SJCRH30 (cell line): ENCODE measurements around the gene LBH. TPM values are rescaled to one million over a fixed set of nuclear protein-coding genes. Genes with fewer than 3 reads are reported as not detected.
A peak's percentile ranks its signal among the peaks of the same experiment; 100 is the strongest.

Source experiments
- DNase-seq, 2 experiments: peaks; one replicate each; pipeline ENCODE4 v3.0.0-alpha.2; 2015 to 2020
- H3K27ac ChIP-seq: fragments of 250-450 bp; sonication (Bioruptor Pico); 2 replicates; pipeline ENCODE4 v1.5.1; 2020; ENCODE audit warnings: mild to moderate bottlenecking, moderate library complexity
- H3K27me3 ChIP-seq: fragments of 250-450 bp; sonication (Bioruptor Pico); 2 replicates; pipeline ENCODE4 v1.5.1; 2020; ENCODE audit warnings: mild to moderate bottlenecking, moderate library complexity
- H3K36me3 ChIP-seq: fragments of 250-450 bp; sonication (Bioruptor Pico); 2 replicates; pipeline ENCODE4 v1.5.1; 2020; ENCODE audit warnings: mild to moderate bottlenecking, moderate library complexity
- H3K4me1 ChIP-seq: fragments of 250-450 bp; sonication (Bioruptor Pico); 2 replicates; pipeline ENCODE4 v1.5.1; 2020; ENCODE audit warnings: mild to moderate bottlenecking, moderate library complexity
- H3K4me3 ChIP-seq: fragments of 250-450 bp; sonication (Bioruptor Pico); 2 replicates; pipeline ENCODE4 v1.5.1; 2020; ENCODE audit warnings: mild to moderate bottlenecking, moderate library complexity
- H3K9me3 ChIP-seq: fragments of 250-450 bp; sonication (Bioruptor Pico); replicated peaks from 2 replicates; pipeline ENCODE4 v1.5.1; 2020; ENCODE audit warnings: mild to moderate bottlenecking, moderate library complexity
- total RNA-seq: library from RNA; depleted of rRNA; stranded (reverse); fragments of >200 nt; shearing (Covaris generic); gene quantifications from 2 replicates; pipeline ENCODE4 v1.2.3, GENCODE V29; 2014; rRNA removed

The LBH gene
- total RNA-seq, 1 experiment from 2014 or later = 140 TPM

DNA sequence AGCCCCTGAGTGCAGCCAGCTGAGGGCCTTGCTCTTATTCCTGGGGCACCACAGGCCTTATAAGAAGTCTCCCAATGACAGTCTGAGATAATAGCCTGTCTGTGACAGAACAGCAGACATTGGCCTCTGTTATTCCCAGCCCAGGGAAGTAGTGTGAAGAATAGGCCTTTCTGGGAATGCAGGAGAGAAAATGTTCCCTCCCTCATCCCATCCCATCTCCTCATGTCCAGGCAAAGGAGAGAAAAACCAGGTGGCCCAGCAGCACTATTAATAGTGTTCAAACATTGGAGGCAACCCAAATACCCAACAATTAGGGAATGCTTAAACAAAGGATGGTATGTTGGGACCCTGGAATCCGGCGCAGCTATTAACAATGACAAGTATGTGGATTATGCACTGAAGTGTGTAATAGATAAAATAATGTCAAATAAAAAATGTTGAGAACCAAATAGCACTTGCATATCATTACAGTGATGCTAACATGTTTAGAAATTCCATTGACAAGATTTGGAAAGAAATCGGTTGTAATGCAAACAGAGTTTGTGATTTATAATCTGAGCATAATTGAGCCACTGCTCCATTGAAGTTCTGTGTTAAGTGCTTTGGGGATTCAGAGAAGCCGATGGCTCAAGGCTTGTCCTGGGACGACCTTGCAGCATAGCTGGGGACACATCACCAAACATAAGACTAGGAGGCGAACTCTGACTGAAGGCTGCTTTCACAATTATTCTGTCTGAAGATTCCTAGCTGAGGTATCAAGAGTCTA is 69.3 kb downstream of the LBH start:
- peak overlapping the region; percentile 41 for H3K27ac ChIP-seq

DNA sequence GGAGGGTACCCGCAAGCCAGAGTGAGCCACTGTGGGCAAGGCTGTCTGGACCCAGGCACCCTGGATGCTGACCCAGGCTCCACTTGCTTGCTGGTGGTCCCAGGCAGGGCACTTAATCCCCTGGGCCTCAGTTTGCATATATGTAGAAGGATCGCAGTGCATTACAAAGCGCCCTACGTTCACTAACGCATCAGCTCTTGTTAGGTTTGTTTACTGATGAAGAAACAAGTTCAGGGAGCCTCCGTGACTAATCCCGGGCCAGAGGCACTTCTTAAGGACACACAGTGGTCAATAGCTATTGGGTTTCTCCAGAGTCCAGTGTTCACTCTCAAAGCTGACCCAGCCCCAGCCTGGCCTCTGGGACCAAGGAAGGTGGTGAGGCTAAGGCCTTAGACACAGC is 70.2 kb downstream of the LBH start:
- H3K27me3 ChIP-seq = no peaks in the 10 kb centered on the region
- no peak overlapping the region for H3K4me3 ChIP-seq
- peaks cover 30% of the 10 kb centered on the region for H3K4me1 ChIP-seq
- peak; percentile 32 to 51 for DNase-seq
- no peaks in the 10 kb centered on the region for H3K36me3 ChIP-seq
- H3K9me3 ChIP-seq = no peaks in the 10 kb centered on the region
- peak overlapping the region; percentile 41 for H3K27ac ChIP-seq

More for the DNA sequence above, 69.3 kb downstream of the LBH start:
- H3K4me3 ChIP-seq = no peak overlapping the region
- H3K4me1 ChIP-seq = peaks cover 30% of the 10 kb centered on the region
- no peaks in the 10 kb centered on the region for H3K27me3 ChIP-seq
- peak; percentile 45 to 53 for DNase-seq
- H3K36me3 ChIP-seq = no peaks in the 10 kb centered on the region
- no peaks in the 10 kb centered on the region for H3K9me3 ChIP-seq

DNA sequence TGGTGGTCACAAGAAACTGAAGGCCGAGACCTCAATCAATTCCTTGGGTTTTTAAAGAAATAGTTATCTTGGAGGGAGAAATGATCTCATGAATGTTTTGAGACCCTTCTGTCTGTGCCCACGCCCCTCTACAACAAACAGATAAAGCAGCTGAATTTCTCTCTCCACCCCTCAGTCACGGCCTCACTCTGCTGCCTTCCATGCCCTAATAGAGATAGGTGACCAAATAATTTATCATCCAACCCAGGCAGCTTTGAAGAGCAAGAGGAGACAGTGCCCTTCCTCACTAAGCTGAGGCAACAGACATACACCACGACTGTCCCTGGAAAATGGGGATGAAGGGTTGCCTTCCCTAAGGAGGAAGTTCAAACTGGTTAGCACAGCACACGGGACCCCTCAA is 71.2 kb downstream of the LBH start:
- Histone ChIP-seq H3K4me1 (peaks cover 30% of the 10 kb centered on the region), H3K4me3 (no peak overlapping the region), H3K27me3 (no peaks in the 10 kb centered on the region), H3K9me3 (no peaks in the 10 kb centered on the region), H3K36me3 (no peaks in the 10 kb centered on the region), H3K27ac (no peak overlapping the region; the same call in 1 of the 2 replicates)
- no peak for DNase-seq

DNA sequence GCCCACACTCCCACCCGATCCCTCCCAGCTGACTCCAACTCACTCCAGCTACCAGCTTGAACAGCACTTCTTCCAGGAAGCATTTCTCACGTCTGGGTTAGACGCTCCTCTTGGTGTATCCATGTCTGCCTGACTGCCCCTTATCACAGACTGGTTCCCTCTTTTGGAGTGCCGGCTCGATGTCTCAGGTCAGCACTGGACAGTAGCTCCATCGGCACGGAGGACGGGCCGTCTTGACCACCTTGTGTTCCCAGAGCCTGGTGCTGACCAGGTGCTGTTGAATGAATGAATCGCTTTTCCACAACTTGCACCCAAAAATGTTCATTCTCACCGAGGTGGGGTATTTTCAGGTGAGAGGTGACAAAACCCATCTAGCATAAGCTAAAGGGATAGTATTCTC is 71.8 kb downstream of the LBH start:
- Histone ChIP-seq H3K27ac (no peak overlapping the region), H3K4me1 (peaks cover 30% of the 10 kb centered on the region), H3K27me3 (no peaks in the 10 kb centered on the region), H3K36me3 (no peaks in the 10 kb centered on the region), H3K9me3 (no peaks in the 10 kb centered on the region), H3K4me3 (no peak overlapping the region)
- DNase-seq = no peak

DNA sequence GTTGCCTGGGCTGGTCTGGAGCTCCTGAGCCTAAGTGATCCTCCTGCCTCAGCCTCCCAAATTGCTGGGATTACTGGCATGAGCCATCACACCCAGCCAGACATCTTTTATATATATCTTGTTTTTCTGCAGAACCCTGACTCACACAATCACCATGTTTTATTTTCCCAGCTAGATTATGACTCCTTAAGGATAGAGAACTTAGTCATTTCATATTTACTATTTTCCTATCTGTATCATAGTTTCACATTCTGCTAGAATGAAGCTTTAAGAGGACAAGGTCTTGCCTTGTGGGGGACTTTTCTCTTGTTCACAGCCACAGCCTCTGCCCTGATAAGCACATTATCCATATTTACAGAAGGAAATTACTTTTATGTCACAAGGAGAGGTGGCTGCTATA is 73.9 kb downstream of the LBH start:
- no peak for DNase-seq
- Histone ChIP-seq H3K36me3 (no peaks in the 10 kb centered on the region), H3K27ac (no peak overlapping the region)

DNA sequence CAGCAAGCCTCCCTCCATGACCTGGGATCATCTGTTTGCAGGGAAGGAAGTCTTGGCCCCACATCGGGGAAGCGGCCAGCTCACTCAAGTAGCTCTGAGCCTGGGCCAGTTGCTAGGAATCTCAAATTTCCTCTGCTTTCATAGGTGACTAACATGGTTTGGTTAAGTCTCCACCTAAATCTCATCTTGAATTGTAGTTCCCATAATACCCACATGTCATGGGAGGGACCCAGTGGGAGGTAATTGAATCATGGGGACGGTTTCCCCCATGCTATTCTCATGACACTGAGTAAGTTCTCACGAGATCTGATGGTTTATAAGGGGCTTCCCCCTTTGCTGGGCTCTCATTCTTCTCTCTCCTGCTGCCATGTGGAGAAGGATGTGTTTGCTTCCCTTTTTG is 75.2 kb downstream of the LBH start:
- H3K36me3 ChIP-seq = no peaks in the 10 kb centered on the region
- H3K4me3 ChIP-seq = no peak overlapping the region
- no peaks in the 10 kb centered on the region for H3K27me3 ChIP-seq
- peaks cover 25% of the 10 kb centered on the region for H3K4me1 ChIP-seq
- H3K27ac ChIP-seq = no peak overlapping the region
- no peak for DNase-seq
- H3K9me3 ChIP-seq = no peaks in the 10 kb centered on the region

More for the DNA sequence above, 73.9 kb downstream of the LBH start:
- Histone ChIP-seq H3K4me1 (peaks cover 25% of the 10 kb centered on the region), H3K9me3 (no peaks in the 10 kb centered on the region), H3K27me3 (no peaks in the 10 kb centered on the region), H3K4me3 (no peak overlapping the region)

DNA sequence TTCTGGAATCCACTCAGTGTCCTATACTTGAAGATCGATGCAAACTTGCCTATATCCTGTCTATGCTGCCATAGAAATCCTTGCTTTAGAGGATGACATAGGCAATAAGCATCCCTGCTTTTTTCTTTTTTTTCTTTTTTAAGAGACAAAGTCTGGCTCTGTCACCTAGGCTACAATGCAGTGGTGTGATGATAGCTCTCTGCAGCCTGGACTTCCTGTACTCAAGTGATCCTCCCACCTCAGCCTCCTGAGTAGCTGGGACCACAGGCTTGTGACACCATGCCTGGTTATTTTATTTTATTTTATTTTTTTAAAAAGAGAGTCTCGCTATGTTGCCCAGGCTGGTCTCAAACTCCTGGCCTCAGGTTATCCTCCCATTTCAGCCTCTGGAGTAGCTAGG is 76.9 kb downstream of the LBH start:
- Histone ChIP-seq H3K27ac (no peak overlapping the region), H3K4me1 (peaks cover 16% of the 10 kb centered on the region), H3K36me3 (no peaks in the 10 kb centered on the region), H3K9me3 (no peaks in the 10 kb centered on the region), H3K27me3 (no peaks in the 10 kb centered on the region), H3K4me3 (no peak overlapping the region)
- no peak for DNase-seq

Other genes with a start within 250 kb of the LBH start
- gene YPEL5, start 84.5 kb upstream of the LBH start, total RNA-seq = 49.3 and 50.3 TPM in 2 replicates
- 29.0 and 35.9 TPM in 2 replicates for gene LCLAT1, start 215.7 kb downstream of the LBH start, total RNA-seq